CD14-positive monocyte (primary cell): ENCODE data around the gene CHST11. TPM values are rescaled to one million over a fixed set of nuclear protein-coding genes. Genes with fewer than 3 reads are reported as not detected.
A peak's percentile ranks its signal among the peaks of the same experiment; 100 is the strongest.

Experiments used
- DNase-seq, 3 donors: peaks; one replicate each; pipeline ENCODE4 v3.0.0-alpha.2; 2011 to 2022
- H2AFZ ChIP-seq: 2 replicates; pipeline ENCODE4 v1.6.0; 2012; ENCODE audit warnings: mild to moderate bottlenecking, low read depth, low read length, inconsistent platforms; ENCODE audit not compliant: insufficient read depth, poor library complexity, severe bottlenecking
- H3K27ac ChIP-seq, 2 donors: 1 replicate in 1 of 2; 2 replicates in 1 of 2; pipeline ENCODE4 v1.5.1; 2012 to 2013; ENCODE audit warnings: low read length in 2 of 2, control low read depth in 1 of 2, inconsistent platforms in 1 of 2, low read depth in 1 of 2, mild to moderate bottlenecking in 1 of 2
- H3K27me3 ChIP-seq, 2 donors: one replicate each; pipeline versions ENCODE4 v1.6.0 to v1.6.1; 2011 to 2013; ENCODE audit warnings: low read length in 2 of 2; ENCODE audit not compliant: control insufficient read depth in 2 of 2, insufficient read depth in 2 of 2
- H3K36me3 ChIP-seq, 2 donors: replicated peaks in 1 of 2; 1 replicate in 1 of 2; 2 replicates in 1 of 2; pipeline versions ENCODE4 v1.5.1 to v1.6.1; 2012 to 2013; ENCODE audit warnings: low read length in 2 of 2, control low read depth in 1 of 2, inconsistent platforms in 1 of 2, mild to moderate bottlenecking in 1 of 2; ENCODE audit not compliant: insufficient read depth in 2 of 2, control insufficient read depth in 1 of 2
- H3K4me1 ChIP-seq, 2 donors: 1 replicate in 1 of 2; 2 replicates in 1 of 2; pipeline versions ENCODE4 v1.5.1 to v1.6.1; 2012 to 2013; ENCODE audit warnings: low read length in 2 of 2, control low read depth in 1 of 2, inconsistent platforms in 1 of 2, mild to moderate bottlenecking in 1 of 2, moderate library complexity in 1 of 2; ENCODE audit not compliant: insufficient read depth in 2 of 2, control insufficient read depth in 1 of 2
- H3K4me2 ChIP-seq: replicated peaks from 2 replicates; pipeline ENCODE3; 2012; ENCODE audit warnings: low read length, moderate library complexity, mild to moderate bottlenecking; ENCODE audit not compliant: poor library complexity, severe bottlenecking; ENCODE audit errors: extremely low read depth
- H3K4me3 ChIP-seq, 3 experiments: fragments of 200-600 bp in 1 of 3; sonication (generic) in 1 of 3; replicated peaks in 1 of 3; 1 replicate in 2 of 3; 2 replicates in 1 of 3; pipeline ENCODE4 v1.5.1; 2011 to 2013; ENCODE audit warnings: low read length in 3 of 3, mild to moderate bottlenecking in 3 of 3, control low read depth in 2 of 3, low read depth in 2 of 3, inconsistent platforms in 1 of 3, moderate library complexity in 1 of 3
- H3K79me2 ChIP-seq: 2 replicates; pipeline ENCODE4 v1.6.0; 2012; ENCODE audit warnings: mild to moderate bottlenecking, control low read depth, inconsistent platforms, low read length, moderate library complexity; ENCODE audit not compliant: insufficient read depth
- H3K9ac ChIP-seq: 2 replicates; pipeline ENCODE4 v1.6.0; 2017; ENCODE audit warnings: low read length, mild to moderate bottlenecking; ENCODE audit not compliant: insufficient read depth, poor library complexity, severe bottlenecking
- H3K9me3 ChIP-seq, 2 donors: replicated peaks in 1 of 2; 1 replicate in 1 of 2; 2 replicates in 1 of 2; pipeline versions ENCODE4 v1.5.1 to v1.6.1; 2012 to 2013; ENCODE audit warnings: low read length in 2 of 2, control low read depth in 1 of 2; ENCODE audit not compliant: control insufficient read depth in 1 of 2, insufficient read depth in 1 of 2
- H4K20me1 ChIP-seq: 2 replicates; pipeline ENCODE4 v1.6.0; 2012; ENCODE audit warnings: mild to moderate bottlenecking, low read length, control low read depth, moderate library complexity; ENCODE audit not compliant: insufficient read depth
- H3K27ac Mint-ChIP-seq, 7 donors: one replicate each; pipeline ENCODE4 v1.8.0; 2020; ENCODE audit warnings: mild to moderate bottlenecking in 7 of 7, mixed read lengths in 7 of 7, moderate library complexity in 6 of 7, inconsistent platforms in 2 of 7
- H3K27me3 Mint-ChIP-seq, 3 donors: one replicate each; pipeline ENCODE4 v1.8.0; 2021 to 2022; ENCODE audit warnings: low read depth in 3 of 3, mild to moderate bottlenecking in 3 of 3, mixed read lengths in 3 of 3, moderate library complexity in 3 of 3, inconsistent platforms in 1 of 3
- H3K36me3 Mint-ChIP-seq, 2 donors: one replicate each; pipeline ENCODE4 v1.8.0; 2020; ENCODE audit warnings: mixed read lengths in 2 of 2, inconsistent platforms in 1 of 2, mild to moderate bottlenecking in 1 of 2
- H3K4me1 Mint-ChIP-seq: one replicate; pipeline ENCODE4 v1.8.0; 2020; ENCODE audit warnings: mild to moderate bottlenecking, mixed read lengths
- H3K4me3 Mint-ChIP-seq, 2 donors: one replicate each; pipeline ENCODE4 v1.8.0; 2020; ENCODE audit warnings: mild to moderate bottlenecking in 2 of 2, mixed read lengths in 2 of 2, moderate library complexity in 1 of 2
- H3K9me3 Mint-ChIP-seq, 7 donors: one replicate each; pipeline ENCODE4 v1.8.0; 2020 to 2022; ENCODE audit warnings: mixed read lengths in 7 of 7, mild to moderate bottlenecking in 6 of 7, moderate library complexity in 6 of 7, inconsistent platforms in 2 of 7
- WGBS: methylation state at CpG from one replicate; pipeline ENCODE4 v1.1.5; 2013; ENCODE audit warnings: missing lambda C conversion rate; ENCODE audit not compliant: insufficient coverage; 5-methylcytosine and 5-hydroxymethylcytosine counted together
- intact Hi-C, 2 donors: fragments of 100-400 bp; cut with micrococcal nuclease; formaldehyde crosslinking; loops; one replicate each; pipeline versions ENCODE4 v1.15.0 to v1.15.1; 2023
- polyA plus RNA-seq, 3 donors: library from polyadenylated mRNA; depleted of rRNA in 1 of 3; unstranded in 2 of 3; stranded (reverse) in 1 of 3; fragments of 300-500 nt in 2 of 3; fragments of >200 nt in 1 of 3; fragmentation: Illumina TruSeq in 2 of 3; gene quantifications; 1 replicate in 2 of 3; 2 replicates in 1 of 3; pipeline ENCODE4 v1.2.3, GENCODE V29; 2012 to 2021
- TF ChIP-seq, protein P1 (sequence below): fragments of 200-600 bp; IDR thresholded peaks from one replicate; pipeline ENCODE4 v1.8.0; 2022; ENCODE audit warnings: antibody characterized with exemption, mild to moderate bottlenecking

CHST11 gene
- polyA plus RNA-seq, 3 donors = 44.4 to 66.6 (median 48.4) TPM

DNA sequence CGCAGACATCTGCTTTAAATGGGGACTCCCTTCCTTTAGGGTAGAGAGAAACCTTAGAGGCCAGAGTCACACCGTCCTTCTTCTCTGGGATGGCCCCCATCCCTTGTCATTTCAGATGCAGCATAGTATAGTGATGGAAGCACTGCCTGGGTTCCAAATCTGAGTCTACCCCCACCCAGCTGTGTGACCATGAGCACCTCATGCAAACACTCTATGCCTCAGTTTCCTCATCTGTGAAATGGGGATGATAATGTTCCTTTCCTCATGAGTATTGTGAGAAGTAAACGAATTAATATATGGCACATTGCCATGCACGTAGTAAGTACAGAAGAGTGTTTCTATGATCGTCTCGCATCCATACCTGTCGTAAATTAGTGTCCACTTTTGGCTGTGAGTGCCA is 259.4 kb downstream of the CHST11 start:
- Mint-ChIP-seq H3K4me3 (no peak overlapping the region), H3K4me1 (peaks cover 35% of the 10 kb centered on the region), H3K36me3 (peaks cover 26 to 31% of the 10 kb centered on the region in 2 donors), H3K27ac (peak overlapping the region in 1 of 7 donors; percentile 78), H3K27me3 (peaks cover 0 to 2% (median 0%) of the 10 kb centered on the region in 3 donors), H3K9me3 (peaks cover 0 to 2% (median 0%) of the 10 kb centered on the region in 7 donors)
- DNase-seq = no peak
- Histone ChIP-seq H3K27me3 (no peaks in the 10 kb centered on the region), H3K79me2 (peaks cover 95% of the 10 kb centered on the region), H2AFZ (no peak overlapping the region), H3K36me3 (peaks cover 9 to 29% of the 10 kb centered on the region in 2 donors), H4K20me1 (peaks cover 58% of the 10 kb centered on the region), H3K4me2 (no peak overlapping the region), H3K4me1 (peaks cover 12 to 23% of the 10 kb centered on the region in 2 donors), H3K9ac (no peak overlapping the region), H3K4me3 (no peak overlapping the region), H3K27ac (no peak overlapping the region), H3K9me3 (no peaks in the 10 kb centered on the region)
- TF ChIP-seq, protein P1, sequence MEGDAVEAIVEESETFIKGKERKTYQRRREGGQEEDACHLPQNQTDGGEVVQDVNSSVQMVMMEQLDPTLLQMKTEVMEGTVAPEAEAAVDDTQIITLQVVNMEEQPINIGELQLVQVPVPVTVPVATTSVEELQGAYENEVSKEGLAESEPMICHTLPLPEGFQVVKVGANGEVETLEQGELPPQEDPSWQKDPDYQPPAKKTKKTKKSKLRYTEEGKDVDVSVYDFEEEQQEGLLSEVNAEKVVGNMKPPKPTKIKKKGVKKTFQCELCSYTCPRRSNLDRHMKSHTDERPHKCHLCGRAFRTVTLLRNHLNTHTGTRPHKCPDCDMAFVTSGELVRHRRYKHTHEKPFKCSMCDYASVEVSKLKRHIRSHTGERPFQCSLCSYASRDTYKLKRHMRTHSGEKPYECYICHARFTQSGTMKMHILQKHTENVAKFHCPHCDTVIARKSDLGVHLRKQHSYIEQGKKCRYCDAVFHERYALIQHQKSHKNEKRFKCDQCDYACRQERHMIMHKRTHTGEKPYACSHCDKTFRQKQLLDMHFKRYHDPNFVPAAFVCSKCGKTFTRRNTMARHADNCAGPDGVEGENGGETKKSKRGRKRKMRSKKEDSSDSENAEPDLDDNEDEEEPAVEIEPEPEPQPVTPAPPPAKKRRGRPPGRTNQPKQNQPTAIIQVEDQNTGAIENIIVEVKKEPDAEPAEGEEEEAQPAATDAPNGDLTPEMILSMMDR = no peak
- WGBS = 98% methylated on average over 5 of the region's 7 CpGs
- intact Hi-C loops = no loop called here

DNA sequence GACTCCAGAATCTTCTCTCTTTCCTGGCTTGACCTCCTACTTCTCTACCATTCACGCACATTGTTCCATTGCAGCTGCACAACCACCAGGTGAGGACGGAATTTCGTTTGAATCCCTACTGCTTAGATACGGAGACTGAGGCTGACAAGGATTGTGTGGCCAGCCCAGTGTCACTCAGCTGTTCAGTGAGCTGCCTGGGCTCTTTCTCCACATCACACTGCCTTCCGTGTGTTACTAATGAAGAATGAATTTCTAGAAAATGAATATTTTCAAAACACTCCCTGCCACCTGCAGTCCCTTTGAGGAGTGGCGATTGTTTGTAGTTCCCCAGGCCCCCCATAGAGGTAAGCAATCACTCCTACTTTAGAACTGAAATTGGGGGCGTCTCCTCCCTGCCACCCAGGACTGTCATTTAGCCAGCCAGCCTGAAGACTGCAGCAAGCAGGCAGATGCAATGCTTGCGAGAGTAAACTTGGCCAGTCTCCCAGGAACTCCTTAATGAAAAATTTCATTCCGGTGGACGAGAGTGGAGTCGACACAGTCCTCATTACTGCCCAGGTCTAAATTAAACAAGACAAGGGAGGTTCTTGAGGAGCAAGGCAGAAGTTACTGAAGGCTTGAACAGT is 261.7 kb downstream of the CHST11 start:
- H3K9ac ChIP-seq = no peak overlapping the region
- peaks cover 35% of the 10 kb centered on the region for H4K20me1 ChIP-seq
- no peak overlapping the region for H2AFZ ChIP-seq
- no peak for DNase-seq
- WGBS = 100% methylated on average over 4 of the region's 11 CpGs
- peaks cover 95% of the 10 kb centered on the region for H3K79me2 ChIP-seq
- Mint-ChIP-seq H3K36me3 (peaks cover 20 to 22% of the 10 kb centered on the region in 2 donors), H3K4me1 (peaks cover 40% of the 10 kb centered on the region), H3K27ac (peak overlapping the region in 6 of 7 donors; percentile 18 to 83 (median 26)), H3K27me3 (peaks cover 0 to 2% (median 0%) of the 10 kb centered on the region in 3 donors), H3K4me3 (no peak overlapping the region), H3K9me3 (peaks cover 0 to 2% (median 0%) of the 10 kb centered on the region in 7 donors)
- H3K4me3 ChIP-seq = no peak overlapping the region
- no peak overlapping the region for H3K4me2 ChIP-seq
- intact Hi-C loops = no loop called here
- no peaks in the 10 kb centered on the region for H3K9me3 ChIP-seq
- peaks cover 4 to 11% of the 10 kb centered on the region in 2 donors for H3K36me3 ChIP-seq
- H3K4me1 ChIP-seq = peaks cover 16 to 28% of the 10 kb centered on the region in 2 donors
- H3K27me3 ChIP-seq = no peaks in the 10 kb centered on the region
- TF ChIP-seq, protein P1 = no peak
- peak overlapping the region; percentile 12 to 24 for H3K27ac ChIP-seq
